Measurements from ENCODE around the gene SEC22C.
"Not testable (repeated sequence)": the region's sequence is repeated elsewhere in the genome, so short reads cannot be mapped to it uniquely, and the experiment has no call there.

SEC22C gene

DNA sequence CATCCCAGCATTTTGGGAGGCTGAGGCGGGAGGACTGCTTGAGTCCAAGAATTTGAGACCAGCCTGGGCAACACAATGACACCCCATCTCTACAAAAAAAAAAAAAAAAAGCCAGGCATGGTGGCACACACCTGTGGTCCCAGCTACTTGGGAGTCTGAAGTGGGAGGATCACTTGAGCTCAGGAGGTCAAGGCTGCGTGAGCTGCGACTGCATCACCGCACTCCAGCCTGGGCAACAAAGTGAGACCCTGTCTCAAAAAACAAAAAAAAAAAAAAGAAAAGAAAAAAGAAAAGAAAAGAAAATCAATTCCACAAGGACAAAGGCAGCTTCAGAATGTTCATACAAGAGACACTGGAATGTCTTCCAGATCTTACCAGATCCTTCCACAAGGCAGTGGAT is 2.4 kb downstream of the SEC22C start:
- DNase-seq (ENCODE audit: low spot score), result not testable (repeated sequence)

DNA sequence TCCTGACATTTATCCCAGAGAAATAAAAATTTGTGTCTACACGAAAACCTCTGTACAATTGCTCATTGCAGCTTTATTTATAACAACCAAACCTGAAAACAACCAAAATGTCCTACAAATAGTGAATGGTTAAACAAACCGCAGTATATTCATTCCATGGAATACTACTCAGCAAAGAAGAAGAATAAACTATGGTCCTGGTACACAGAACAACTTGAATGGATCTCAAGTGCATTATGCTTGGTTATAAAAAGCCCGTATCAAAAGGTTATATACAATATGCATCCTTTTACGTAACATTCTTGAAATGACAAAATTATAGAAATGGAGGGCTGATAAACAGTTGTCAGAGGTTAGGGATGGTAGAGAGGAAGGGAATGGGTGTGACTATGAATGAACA is 3.7 kb downstream of the SEC22C start:
- no peak for DNase-seq (ENCODE audit: low spot score)

DNA sequence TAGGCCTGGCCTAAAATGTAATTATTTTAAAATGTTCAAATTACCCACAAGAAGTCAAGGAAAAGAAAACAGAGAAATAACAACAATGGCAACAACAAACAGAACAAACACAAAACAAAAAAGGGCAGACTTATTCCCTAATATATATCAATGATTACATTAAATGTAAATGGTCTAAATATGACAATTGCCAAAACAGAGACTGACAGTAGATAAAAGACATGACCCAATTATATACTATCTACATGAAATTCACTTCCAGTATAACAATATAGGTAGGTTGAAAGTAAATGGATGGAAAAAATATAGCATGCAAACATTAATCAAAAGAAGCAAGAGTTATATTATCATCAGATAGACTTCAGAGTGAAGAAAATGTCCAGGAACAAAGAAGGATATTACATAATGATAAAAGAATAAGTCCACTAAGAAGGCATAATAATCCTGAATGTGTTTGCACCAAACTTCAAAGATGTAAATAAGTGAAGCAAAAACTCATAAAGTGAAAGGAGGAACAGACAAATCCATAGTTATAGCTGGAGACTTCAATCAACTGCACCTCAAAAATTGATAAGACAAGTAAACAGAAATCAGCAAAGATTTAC is 6.5 kb downstream of the SEC22C start:
- no peak for DNase-seq (ENCODE audit: low spot score)

DNA sequence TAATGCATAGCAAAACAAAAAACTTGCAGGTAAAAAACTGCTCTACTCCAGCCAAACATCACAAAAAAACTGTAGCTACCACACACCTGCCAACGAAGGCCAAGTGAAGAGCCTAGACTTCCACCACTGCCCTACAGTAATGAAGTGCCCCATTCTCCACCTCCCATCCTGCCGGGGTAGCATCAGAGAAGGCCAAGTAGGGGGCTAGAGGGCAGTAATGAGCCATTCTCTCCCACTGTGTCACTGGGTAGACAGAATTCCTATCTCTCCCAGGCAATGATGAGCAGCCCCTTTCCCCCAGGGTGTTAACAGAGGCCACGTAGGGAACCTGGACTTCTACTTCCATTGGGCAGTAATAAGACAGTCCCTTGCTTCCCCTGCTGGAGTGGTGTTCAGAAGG is 9.5 kb downstream of the SEC22C start:
- DNase-seq (ENCODE audit: low spot score), result peak; percentile 51

DNA sequence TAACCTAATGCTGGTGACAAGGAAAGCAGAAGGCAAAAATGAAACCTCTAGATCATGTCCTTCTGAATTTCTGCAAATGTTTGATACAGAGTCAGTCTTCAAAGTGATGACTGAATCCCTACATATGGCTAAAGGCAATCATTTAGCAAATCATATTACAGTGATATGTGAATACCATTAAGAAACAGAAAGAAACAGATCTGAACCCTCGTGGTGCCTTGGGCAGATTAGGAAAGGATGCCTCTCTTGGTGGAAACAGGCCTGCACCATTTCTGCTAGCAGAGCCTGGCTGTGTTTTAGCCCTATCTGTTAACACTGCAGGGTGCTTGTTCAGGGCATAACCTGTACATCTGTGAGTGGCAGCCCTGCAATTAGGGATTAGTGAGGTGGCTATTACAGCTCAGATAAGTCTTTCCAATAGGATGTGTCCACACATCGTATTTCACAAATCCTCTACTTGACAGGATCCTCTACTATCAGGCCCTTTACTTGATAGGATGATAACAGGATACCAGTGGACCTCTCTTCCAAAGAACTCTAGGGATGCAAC is 12.1 kb downstream of the SEC22C start:
- DNase-seq (ENCODE audit: low spot score), result no peak

DNA sequence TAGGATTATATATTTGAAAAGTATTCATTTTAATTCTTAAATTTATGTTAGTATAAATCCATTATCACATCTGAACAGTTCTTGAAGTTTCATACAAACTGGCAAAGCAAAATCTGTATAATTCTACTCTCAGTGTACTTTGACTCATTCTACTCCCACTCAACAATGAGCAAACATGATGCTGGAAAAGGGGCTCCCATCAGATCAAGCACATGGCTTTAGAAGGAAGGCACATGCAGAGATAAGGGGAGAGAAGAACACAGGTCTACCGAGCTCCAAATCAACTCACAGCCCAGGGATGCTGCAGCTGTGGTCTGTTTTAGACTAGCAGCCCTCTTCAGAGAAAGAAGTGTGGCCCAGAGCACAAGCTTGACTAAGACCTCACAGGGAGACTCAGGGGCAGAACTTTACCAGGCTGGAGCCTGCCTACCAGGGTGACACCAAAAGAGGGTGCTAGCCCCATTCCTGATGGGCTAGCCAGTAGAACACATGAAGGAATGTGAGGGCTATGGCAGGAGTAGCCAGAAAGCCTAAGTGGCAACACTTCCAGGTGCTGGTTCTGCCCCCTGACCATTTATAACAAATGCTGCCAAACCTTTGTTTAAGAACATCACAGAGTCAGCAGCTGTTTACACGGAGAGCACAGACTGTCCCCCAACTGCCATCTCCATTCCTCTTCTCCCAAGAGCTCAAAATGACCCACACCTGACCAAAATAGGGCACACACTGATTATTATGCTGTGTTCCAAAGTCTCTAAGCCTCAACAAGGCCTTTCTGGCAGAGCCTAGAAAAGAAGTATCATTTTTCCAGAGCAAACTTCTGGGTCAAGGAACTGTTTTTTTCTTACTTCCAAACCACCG is 19.5 kb downstream of the SEC22C start:
- DNase-seq (ENCODE audit: low spot score), result no peak

DNA sequence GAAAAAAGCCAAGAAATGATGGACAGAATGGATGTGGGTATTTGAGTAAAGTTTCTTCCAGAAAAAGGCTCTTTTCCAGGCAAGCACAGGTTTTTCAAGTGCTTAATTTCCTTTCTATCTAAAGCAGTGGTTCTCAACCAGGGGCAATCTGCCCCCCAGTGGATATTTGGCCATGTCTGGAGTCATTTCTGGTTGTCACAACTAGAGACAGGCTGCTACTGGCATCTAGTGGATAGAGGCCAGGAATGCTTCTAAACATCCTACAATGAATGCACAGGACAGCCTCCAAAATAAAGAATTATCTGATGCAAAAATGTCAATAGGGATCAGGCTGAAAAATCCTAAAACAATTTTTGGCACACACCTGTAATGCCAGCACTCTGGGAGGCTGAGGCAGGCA is 23.9 kb downstream of the SEC22C start:
- DNase-seq (ENCODE audit: low spot score), result no peak

DNA sequence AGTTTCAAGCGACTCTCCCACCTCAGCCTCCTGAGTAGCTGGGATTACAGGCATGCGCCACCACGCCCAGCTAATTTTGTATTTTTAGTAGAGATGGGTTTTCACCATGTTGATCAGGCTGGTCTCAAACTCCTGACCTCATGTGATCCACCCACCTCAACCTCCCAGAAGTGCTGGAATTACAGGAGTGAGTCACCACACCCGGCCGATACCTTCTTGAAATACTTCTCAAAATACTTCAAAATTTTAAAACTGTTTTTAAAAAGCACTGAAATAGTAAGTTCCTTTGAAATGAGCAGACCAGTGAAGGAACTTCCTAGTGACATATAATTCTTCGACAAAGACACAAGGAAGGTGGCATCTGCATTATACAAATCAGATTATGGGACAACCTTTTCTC is 24.9 kb downstream of the SEC22C start:
- not testable (repeated sequence) for DNase-seq (ENCODE audit: low spot score)

DNA sequence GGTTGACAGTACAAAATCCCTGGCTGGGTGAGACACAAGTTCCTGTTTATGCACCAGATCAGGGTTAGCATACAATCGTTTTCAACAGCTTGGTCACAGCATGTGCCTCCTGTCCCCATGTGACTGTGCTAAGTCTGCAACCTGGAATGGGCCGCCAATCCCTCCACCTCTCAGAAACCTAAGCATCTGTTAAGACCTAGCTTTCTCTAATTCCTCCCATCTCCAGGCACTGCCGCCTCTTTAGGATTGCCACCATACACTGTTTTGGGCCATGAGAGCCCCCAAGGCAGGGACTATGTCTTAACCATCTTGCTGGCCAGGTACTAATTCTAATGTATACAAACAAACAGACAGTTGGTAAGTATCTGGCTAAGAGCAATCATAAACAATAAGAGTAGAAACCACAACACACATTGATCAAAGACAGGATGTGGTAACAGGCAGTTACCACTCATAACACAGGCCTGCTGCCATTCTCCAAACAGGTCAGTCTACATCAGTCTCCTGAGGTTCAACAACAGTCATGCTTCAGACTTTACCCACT is 25.6 kb downstream of the SEC22C start:
- DNase-seq (ENCODE audit: low spot score), result no peak

DNA sequence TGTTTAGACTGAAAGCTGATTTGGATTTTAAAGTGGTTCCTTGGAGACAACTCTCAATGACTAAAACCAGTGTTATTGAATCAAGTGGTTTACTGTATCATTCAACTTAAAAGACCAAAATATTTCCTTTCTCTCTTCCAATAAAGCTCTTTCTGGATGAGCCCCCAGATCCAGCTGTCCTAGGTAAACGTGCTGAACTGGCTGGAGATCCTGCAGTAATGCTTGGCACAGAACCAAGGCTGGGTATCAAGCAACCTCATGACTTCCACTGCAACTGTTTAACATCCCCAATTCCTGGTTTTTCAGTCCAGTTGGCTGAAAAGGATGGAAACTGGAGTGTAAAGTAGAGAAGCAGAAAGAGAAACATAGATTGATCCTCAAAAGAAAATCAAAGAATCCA is 28.9 kb downstream of the SEC22C start:
- DNase-seq (ENCODE audit: low spot score), result no peak

DNA sequence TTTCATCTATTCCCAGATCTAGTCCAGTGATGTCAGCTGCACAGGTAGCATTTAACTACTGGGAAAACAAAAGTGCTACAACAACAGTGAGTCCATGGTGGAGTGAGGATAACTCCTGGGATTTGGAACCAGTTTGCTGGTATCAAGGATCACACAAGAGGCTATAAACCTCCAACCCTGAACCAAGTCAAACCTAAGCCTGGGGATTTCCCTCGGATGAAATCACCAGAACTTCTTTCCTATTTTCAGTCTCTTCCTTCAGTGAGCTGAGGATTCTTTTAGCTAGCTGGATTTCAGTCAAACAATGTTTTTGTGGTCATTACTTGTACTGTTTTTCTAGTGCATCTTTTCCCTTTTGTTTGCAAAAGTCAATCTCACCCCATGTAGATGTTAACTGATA is 31.5 kb downstream of the SEC22C start:
- DNase-seq (ENCODE audit: low spot score), result peak; percentile 12

DNA sequence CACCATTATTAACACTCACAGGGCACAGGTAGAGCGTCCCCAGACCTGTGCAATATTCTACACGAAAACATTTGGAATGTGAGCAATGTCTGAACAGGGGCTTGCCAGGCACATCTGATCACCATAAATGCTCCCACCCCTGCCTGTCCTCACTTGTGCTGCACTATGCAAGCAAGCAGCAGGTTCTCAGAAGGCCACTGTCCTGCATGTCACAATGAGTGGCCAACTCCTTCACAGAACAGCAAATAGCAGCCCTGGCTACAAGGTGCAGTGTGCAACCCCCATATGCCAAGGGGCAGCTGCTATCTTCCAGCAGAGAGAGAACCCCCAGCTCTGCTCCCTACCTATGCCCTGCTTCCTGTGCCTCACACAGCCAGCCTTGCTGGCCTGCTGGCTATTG is 32.6 kb downstream of the SEC22C start:
- no peak for DNase-seq (ENCODE audit: low spot score)

DNA sequence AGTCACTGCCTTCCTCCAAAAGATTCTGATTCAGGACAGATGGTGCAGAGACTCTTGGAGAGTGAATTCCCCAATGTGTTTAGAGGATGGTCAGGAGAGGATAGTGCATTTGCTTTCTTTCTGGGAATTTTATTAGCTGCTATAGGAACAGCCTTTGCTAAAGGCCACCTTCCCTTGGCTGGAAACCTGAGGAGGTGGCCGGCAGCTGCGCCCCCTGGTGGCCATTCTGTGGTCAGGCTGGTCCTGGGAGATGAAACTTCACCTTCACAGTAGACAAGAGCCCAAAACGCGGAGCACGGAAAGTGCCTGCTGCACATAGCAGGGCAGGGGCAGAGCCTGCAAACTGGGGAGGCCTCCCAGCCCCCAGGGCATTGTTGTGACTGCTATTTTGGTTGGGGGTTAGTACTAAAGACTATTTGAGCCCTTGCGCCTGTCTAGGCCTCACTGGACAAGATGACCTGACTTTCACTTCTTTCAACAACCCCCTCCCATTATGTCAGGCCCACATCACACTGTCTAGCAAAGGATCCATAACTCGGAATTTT is 34.3 kb downstream of the SEC22C start:
- DNase-seq (ENCODE audit: low spot score), result peak; percentile 64

DNA sequence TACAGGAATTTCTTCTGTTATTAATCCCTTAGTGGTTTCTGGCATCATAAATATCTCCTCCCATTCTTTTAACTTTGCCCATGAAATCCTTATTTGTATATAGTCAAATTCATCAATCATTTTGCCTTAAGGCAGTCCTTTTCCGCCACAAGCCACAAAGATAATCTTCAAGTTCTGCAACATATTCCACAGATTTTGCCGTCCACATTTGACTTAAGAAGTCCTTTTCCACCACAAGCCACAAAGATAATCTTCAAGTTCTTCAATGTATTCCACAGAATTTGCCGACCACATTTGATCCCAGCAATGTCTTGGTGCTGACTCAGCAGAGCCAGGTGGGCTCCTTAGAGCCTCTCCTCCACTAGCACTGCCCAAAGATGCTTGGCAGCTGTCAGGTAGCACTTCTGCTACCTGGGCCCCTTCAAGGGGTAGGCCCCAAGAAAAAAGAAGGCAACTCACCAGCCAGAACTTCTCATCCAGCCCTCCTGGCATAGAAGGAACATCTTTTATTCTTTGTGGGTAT is 35.0 kb downstream of the SEC22C start:
- DNase-seq (ENCODE audit: low spot score), result no peak

DNA sequence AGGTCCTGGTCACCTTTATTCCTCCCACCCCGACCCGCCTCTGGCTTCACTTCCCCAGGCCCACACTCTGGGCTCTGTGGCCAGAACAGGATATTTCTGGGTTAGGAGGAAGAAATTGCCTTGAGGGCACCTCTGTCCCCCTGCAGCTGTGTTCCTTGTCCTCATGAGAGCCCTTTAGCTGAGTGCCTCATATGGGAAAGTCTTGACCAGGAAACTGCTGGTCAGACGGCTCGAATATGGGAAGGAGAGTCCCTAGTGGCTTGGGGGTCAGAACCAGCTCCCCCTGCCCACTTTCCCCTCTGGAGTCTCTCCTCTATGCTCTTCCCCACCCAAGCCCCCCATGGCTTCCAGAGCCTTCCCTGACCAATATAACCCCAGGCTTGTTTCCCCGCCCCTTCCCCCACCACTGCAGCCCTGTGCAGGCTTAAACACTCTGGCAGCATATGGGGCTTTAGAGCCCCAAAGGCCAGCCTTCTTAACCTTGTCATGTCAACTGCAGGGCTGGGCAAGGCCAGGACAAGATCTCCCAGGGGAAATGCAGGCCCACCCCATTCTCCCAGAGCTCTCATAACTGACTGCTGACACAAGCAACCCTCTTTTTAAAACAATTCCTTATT is 36.4 kb downstream of the SEC22C start:
- no peak for DNase-seq (ENCODE audit: low spot score)

DNA sequence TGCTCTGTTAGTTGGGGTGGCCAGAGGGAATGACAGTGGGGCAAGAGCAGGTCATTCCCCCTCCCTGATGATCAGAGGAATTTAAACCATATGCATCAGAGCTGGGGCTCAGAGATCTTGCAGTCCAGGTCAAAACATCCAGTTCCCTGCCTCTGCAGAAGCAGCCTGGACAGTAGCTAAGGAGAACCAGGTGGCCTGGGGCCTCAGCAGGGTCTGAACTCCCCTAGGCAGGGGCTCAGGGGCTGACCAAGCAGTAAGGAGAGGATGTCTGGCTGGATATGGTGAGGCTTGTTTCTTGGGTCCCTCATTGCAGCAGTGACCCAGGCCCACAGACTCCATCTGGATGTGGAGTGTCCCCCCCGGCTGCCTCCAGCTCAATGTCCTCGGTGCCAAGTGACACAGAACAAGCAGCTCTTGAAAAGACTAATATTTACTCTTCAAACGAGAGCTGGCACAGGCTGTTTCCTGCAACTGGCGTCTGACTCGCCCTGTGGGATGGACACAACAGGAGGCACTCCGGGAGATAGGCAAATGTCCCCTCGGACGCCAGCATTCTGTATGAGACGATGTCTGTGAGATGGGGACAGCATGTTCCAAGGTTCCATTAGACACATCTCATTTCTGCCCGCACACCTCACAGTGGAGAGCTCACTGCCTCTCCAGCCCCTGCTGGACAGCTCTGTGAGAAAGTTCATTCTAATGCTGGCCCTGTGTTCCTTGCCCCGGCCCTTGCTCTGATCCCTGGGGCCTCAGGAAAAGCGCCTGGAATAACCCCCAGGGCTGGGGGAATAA is 37.1 kb downstream of the SEC22C start:
- DNase-seq (ENCODE audit: low spot score), result no peak

DNA sequence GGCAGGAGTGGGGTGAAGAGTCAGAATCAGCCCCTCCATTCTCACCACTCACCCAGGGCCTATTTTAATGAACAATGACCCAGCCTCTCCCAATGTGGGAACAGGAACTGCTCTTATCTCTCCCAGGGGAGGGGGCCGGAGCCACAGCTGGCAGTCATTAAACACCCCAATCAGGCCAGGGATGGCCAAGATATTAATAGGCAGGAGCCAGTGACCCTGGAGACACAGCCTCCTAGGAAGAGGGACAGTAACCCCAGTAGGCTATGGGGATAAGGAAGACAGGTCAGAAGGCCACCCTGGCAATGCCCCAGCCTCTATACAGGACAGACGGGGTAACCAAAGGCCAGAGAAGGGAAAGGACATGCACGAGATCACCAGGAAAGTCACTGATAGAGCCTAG is 40.7 kb downstream of the SEC22C start:
- DNase-seq (ENCODE audit: low spot score), result no peak

DNA sequence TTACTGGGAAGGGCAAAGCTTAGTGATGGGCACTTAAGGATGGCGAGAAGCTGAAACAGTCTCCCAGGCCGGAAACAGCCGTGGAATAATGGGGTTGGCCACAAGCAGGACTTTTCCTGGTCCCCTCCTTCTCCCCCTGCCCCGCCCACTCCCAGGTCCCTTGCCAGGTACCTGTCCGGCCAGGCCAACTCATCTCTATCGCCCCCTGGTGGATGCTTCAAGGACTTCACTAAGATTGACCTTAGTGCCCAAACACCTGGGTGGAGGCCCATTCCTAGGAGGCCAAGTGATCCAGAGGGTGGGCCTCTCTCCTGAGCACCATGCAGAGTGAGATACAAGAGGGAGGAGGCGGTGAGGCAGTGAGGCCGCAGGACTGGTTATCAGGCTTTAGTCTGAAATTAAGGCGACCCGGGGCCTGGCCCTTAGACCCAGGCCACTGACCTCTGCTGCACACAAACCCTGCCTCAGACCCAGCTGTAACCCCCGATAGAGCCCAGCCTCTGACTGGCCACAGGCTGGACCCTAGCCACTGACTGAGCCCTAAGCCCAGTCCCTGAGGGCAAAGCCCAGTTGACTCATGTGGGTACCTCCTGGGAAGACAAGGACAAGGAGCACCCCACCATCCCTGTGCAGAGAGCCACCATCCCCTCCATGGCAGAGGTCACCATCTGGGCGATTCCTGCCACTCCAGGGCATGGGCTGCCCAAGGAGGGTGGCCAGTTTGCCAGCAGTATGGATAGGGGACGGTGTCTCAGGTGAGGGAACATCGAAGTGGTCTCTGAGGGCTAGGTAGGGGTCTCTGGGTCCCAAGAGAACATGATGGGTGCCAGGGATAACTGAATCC is 41.7 kb downstream of the SEC22C start:
- DNase-seq (ENCODE audit: low spot score), result peak; percentile 62

DNA sequence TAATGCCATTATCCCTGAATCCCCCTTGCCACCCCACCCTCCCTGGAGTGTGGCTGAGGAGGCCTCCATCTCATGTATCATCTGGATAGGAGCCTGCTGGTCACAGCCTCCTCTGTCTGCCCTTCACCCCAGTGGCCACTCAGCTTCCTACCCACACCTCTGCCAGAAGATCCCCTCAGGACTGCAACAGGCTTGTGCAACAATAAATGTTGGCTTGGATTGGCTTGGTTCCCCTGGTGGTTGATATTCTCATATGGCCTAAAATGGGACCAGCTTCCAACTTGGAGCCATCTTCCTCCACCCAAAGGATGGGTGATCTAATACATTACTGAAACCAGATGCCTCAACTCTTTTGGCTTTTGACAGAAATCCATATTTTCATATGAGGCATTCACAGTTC is 44.4 kb downstream of the SEC22C start:
- DNase-seq (ENCODE audit: low spot score), result no peak

DNA sequence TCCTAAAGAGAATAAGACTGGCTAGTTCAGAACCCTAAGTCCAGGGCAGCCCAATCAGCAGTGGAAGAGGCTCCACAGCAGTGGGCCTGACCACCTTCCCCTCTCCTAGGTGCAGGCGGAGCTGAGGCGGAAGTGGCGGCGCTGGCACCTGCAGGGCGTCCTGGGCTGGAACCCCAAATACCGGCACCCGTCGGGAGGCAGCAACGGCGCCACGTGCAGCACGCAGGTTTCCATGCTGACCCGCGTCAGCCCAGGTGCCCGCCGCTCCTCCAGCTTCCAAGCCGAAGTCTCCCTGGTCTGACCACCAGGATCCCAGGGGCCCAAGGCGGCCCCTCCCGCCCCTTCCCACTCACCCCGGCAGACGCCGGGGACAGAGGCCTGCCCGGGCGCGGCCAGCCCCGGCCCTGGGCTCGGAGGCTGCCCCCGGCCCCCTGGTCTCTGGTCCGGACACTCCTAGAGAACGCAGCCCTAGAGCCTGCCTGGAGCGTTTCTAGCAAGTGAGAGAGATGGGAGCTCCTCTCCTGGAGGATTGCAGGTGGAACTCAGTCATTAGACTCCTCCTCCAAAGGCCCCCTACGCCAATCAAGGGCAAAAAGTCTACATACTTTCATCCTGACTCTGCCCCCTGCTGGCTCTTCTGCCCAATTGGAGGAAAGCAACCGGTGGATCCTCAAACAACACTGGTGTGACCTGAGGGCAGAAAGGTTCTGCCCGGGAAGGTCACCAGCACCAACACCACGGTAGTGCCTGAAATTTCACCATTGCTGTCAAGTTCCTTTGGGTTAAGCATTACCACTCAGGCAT is 45.6 kb downstream of the SEC22C start:
- DNase-seq (ENCODE audit: low spot score), result peak; percentile 21

Data from kidney tubule cell (primary cell).